GM12878 (cell line): ENCODE measurements around the gene ATXN1. TPM values are rescaled to one million over a fixed set of nuclear protein-coding genes. Genes with fewer than 3 reads are reported as not detected.

Experiments
- ATAC-seq: fragments of 200-7000 bp; cut with Tn5 transposase; 3 replicates; pipeline ENCODE4 v1.9.1; 2020; ENCODE audit warnings: mild to moderate bottlenecking, moderate library complexity
- BruUV-seq: library from RNA; stranded (reverse); fragments of 400-500 nt; replicated peaks from 2 replicates; lab custom pipeline; 2021; lab: Mats Ljungman, UMichigan
- CTCF ChIA-PET: fragments of 300-600 bp; sonication (Branson Sonifier 250); formaldehyde crosslinking; extraction: SDS; loops from one replicate; lab custom pipeline; 2021; ENCODE audit warnings: inconsistent platforms; lab: Yijun Ruan, JAX
- POLR2A ChIA-PET: fragments of 350-600 bp; formaldehyde crosslinking; extraction: SDS; loops from one replicate; lab custom pipeline; 2021; ENCODE audit warnings: inconsistent platforms; lab: Charles Lee
- RAD21 ChIA-PET: fragments of 300-600 bp; sonication (Branson Sonifier 250); formaldehyde crosslinking; loops from one replicate; lab custom pipeline; 2023; ENCODE audit warnings: antibody characterized with exemption; ENCODE audit not compliant: unreplicated experiment; lab: Charles Lee
- SMC1A ChIA-PET: fragments of 300-600 bp; sonication (Branson Sonifier 250); formaldehyde crosslinking; loops from one replicate; lab custom pipeline; 2023; ENCODE audit not compliant: unreplicated experiment, uncharacterized antibody; lab: Charles Lee
- DNase-seq: peaks from one replicate; pipeline ENCODE4 v3.0.0-alpha.2; 2011; ENCODE audit warnings: low read depth, low spot score
- FAIRE-seq: peaks from 3 replicates; lab custom pipeline; 2011; peaks lifted over from hg19 to GRCh38; lab: Jason Lieb, UNC
- H2AFZ ChIP-seq: 2 replicates; pipeline ENCODE4 v1.6.0; 2011; ENCODE audit warnings: low read depth, low read length, control low read depth; ENCODE audit not compliant: control insufficient read depth
- H3K27ac ChIP-seq: 2 replicates; pipeline ENCODE4 v1.5.1; 2011; ENCODE audit warnings: control low read depth; ENCODE audit not compliant: control insufficient read depth, insufficient read depth
- H3K27me3 ChIP-seq, 2 experiments: replicated peaks in 1 of 2; 2 replicates each; pipeline versions ENCODE4 v1.6.0 to v1.6.1; 2011; ENCODE audit warnings: low read length in 1 of 2; ENCODE audit not compliant: control insufficient read depth in 2 of 2, insufficient read depth in 2 of 2
- H3K36me3 ChIP-seq, 2 experiments: 2 replicates each; pipeline ENCODE4 v1.5.1; 2011; ENCODE audit warnings: low read length in 1 of 2; ENCODE audit not compliant: control insufficient read depth in 2 of 2, insufficient read depth in 2 of 2
- H3K4me1 ChIP-seq: 2 replicates; pipeline ENCODE4 v1.6.1; 2011; ENCODE audit warnings: mild to moderate bottlenecking, low read length, moderate library complexity, mixed read lengths; ENCODE audit not compliant: control insufficient read depth, insufficient read depth
- H3K4me2 ChIP-seq: 2 replicates; pipeline ENCODE4 v1.6.0; 2011; ENCODE audit warnings: control low read depth; ENCODE audit not compliant: control insufficient read depth, insufficient read depth
- H3K4me3 ChIP-seq: fragments of 200-600 bp; sonication (generic); 2 replicates; pipeline ENCODE4 v1.5.1; 2016
- H3K79me2 ChIP-seq: 2 replicates; pipeline ENCODE4 v1.6.0; 2011; ENCODE audit warnings: low read length; ENCODE audit not compliant: control insufficient read depth, insufficient read depth
- H3K9ac ChIP-seq: 2 replicates; pipeline ENCODE4 v1.8.0; 2011; ENCODE audit warnings: low read length, control low read depth, mixed read lengths; ENCODE audit not compliant: control insufficient read depth, insufficient read depth
- H3K9me3 ChIP-seq: replicated peaks from 3 replicates; pipeline ENCODE4 v1.5.1; 2011; ENCODE audit warnings: mild to moderate bottlenecking, low read length; ENCODE audit not compliant: control insufficient read depth, insufficient read depth
- H4K20me1 ChIP-seq: 2 replicates; pipeline ENCODE4 v1.6.0; 2011; ENCODE audit not compliant: control insufficient read depth, insufficient read depth
- BCL11A ChIP-seq: IDR thresholded peaks from 2 replicates; pipeline ENCODE4 v1.6.1; 2011; ENCODE audit warnings: low read depth, low read length
- BMI1 ChIP-seq: fragments of 450-650 bp; IDR thresholded peaks from 2 replicates; pipeline ENCODE4 v1.6.1; 2016; ENCODE audit warnings: mild to moderate bottlenecking, moderate library complexity, borderline replicate concordance
- CEBPB ChIP-seq, 2 experiments: fragments of 150-350 bp in 1 of 2; IDR thresholded peaks; 2 replicates each; pipeline ENCODE4 v1.6.1; 2012 to 2014; ENCODE audit warnings: low read depth in 2 of 2, low read length in 2 of 2, borderline replicate concordance in 1 of 2, inconsistent platforms in 1 of 2
- CHD2 ChIP-seq: IDR thresholded peaks from 2 replicates; pipeline ENCODE4 v1.6.1; 2011; ENCODE audit warnings: low read depth, low read length, improper control_type of control experiment, borderline replicate concordance
- ETV6 ChIP-seq, 2 experiments: fragments of 450-650 bp in 1 of 2; IDR thresholded peaks in 1 of 2; conservative IDR thresholded peaks in 1 of 2; 2 replicates each; pipeline ENCODE4 v1.6.1; 2014; ENCODE audit warnings: antibody characterized with exemption in 1 of 2, borderline replicate concordance in 1 of 2, low read depth in 1 of 2, mild to moderate bottlenecking in 1 of 2, moderate library complexity in 1 of 2
- GABPA ChIP-seq: IDR thresholded peaks from 2 replicates; pipeline ENCODE4 v1.6.1; 2014; ENCODE audit warnings: antibody characterized with exemption, low read depth, mild to moderate bottlenecking, inconsistent platforms
- IKZF2 ChIP-seq, 2 experiments: fragments of 450-650 bp; IDR thresholded peaks; 2 replicates each; pipeline ENCODE4 v1.6.1; 2017; ENCODE audit warnings: mild to moderate bottlenecking in 2 of 2, moderate library complexity in 2 of 2
- KAT2A ChIP-seq: conservative IDR thresholded peaks from 2 replicates; pipeline ENCODE4 v1.6.1; 2011; ENCODE audit warnings: low read depth, low read length; ENCODE audit not compliant: control insufficient read depth
- MYB ChIP-seq: fragments of 150-350 bp; IDR thresholded peaks from 2 replicates; pipeline ENCODE4 v1.6.1; 2014; ENCODE audit warnings: mild to moderate bottlenecking, low read depth, low read length, borderline replicate concordance
- MYC ChIP-seq: IDR thresholded peaks from 2 replicates; pipeline ENCODE4 v1.6.1; 2011; ENCODE audit warnings: mild to moderate bottlenecking, low read length, moderate library complexity, inconsistent platforms; ENCODE audit not compliant: insufficient read depth, insufficient replicate concordance, insufficient read length, severe bottlenecking
- NFYB ChIP-seq: IDR thresholded peaks from 2 replicates; pipeline ENCODE4 v1.6.1; 2011; ENCODE audit warnings: low read depth, mild to moderate bottlenecking, low read length, improper control_type of control experiment, moderate library complexity; ENCODE audit not compliant: insufficient read depth
- PAX8 ChIP-seq: fragments of 450-650 bp; IDR thresholded peaks from 2 replicates; pipeline ENCODE4 v1.6.1; 2017; ENCODE audit warnings: mild to moderate bottlenecking, moderate library complexity
- SMAD5 ChIP-seq: IDR thresholded peaks from 2 replicates; pipeline ENCODE4 v1.6.1; 2016; ENCODE audit warnings: antibody characterized with exemption, low read depth
- ZNF24 ChIP-seq: fragments of 450-650 bp; IDR thresholded peaks from 2 replicates; pipeline ENCODE4 v1.6.1; 2017; ENCODE audit warnings: antibody characterized with exemption, mild to moderate bottlenecking
- ZNF274 ChIP-seq: IDR thresholded peaks from one replicate; pipeline ENCODE4 v1.8.0; 2011; ENCODE audit not compliant: insufficient read length, insufficient read depth
- WGBS: methylation state at CpG from one replicate; pipeline ENCODE4 v1.1.6; 2016; ENCODE audit warnings: low lambda C conversion rate; ENCODE audit not compliant: insufficient replicate concordance, insufficient coverage; ENCODE audit errors: missing lambda C conversion rate; 5-methylcytosine and 5-hydroxymethylcytosine counted together
- in situ Hi-C: fragments of 300-500 bp; cut with MboI; formaldehyde crosslinking; loops from 9 replicates; pipeline ENCODE4 v1.14.3; 2018; ENCODE audit warnings: mixed read lengths
- intact Hi-C: fragments of 100-400 bp; cut with micrococcal nuclease; formaldehyde crosslinking; loops from one replicate; pipeline ENCODE4 v1.14.2; 2022; ENCODE audit not compliant: unreplicated experiment
- polyA plus RNA-seq, 11 experiments: library from polyadenylated mRNA; depleted of rRNA in 4 of 11; unstranded in 6 of 11; stranded (reverse) in 5 of 11; fragments of >200 nt; fragmentation: Nextera tagmentation in 4 of 11; fragmentation: Illumina TruSeq in 1 of 11; extraction: Ambion mirVana in 4 of 11; extraction: Trizol in 1 of 11; gene quantifications; 1 replicate in 1 of 11; 2 replicates in 10 of 11; pipeline versions ENCODE4 v1.2.1 to v1.2.3, GENCODE V29; 2011 to 2016; ENCODE audit warnings: inconsistent platforms in 2 of 11, missing spikeins in 2 of 11, low read depth in 1 of 11
- total RNA-seq, 4 experiments: library from RNA; depleted of rRNA in 3 of 4; stranded (reverse); fragments of >200 nt in 3 of 4; fragmentation: Illumina TruSeq in 1 of 4; extraction: Trizol in 1 of 4; gene quantifications; 2 replicates each; pipeline versions ENCODE4 v1.2.1 to v1.2.3, GENCODE V29; 2013 to 2021
- TF ChIP-seq, protein P1 (sequence below): IDR thresholded peaks from 2 replicates; pipeline ENCODE4 v1.6.1; 2011; ENCODE audit warnings: borderline replicate concordance, low read depth, mild to moderate bottlenecking, moderate library complexity, mixed read lengths, low read length; ENCODE audit not compliant: insufficient read depth; ENCODE audit errors: extremely low read length
- TF ChIP-seq, protein P2 (sequence below): fragments of 450-650 bp; IDR thresholded peaks from 2 replicates; pipeline ENCODE4 v1.6.1; 2014; ENCODE audit warnings: mild to moderate bottlenecking
- TF ChIP-seq, protein P3 (sequence below): fragments of 450-650 bp; IDR thresholded peaks from 2 replicates; pipeline ENCODE4 v1.6.1; 2017; ENCODE audit warnings: antibody characterized with exemption, mild to moderate bottlenecking, moderate library complexity

ATXN1 gene
- total and polyA plus RNA-seq, 10 of the 15 experiments (the other 5 are each of a cell fraction or from before 2014, with no cell fraction given) = 12.2 to 51.2 (median 20.5) TPM

DNA sequence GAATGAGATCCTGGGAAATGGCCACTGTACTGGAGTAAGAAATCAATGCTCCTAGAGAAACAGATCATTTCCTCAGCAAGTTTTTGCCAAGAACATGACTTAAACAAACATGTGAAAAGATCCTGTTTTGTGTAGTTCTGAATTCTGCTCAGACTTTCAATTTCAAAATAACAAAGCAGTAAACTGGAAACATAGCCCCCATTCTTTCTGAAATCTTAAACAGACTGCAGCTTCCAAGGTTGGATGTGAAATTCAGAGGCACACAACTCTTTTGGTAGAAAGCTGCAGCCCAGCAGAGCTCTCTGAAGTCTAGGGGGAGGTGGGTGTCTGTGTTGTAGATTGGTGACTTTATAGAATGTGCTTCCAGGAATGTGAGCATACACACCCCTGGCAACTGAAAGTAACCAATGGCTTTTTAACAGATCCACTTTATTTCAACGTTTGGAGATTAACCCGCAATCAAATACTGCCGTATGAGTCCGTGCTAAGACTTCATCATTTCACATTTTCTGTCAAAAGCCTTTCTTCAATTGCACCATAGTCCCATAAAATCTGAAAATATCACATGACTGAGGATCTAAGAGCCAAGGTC is 86.4 kb downstream of the ATXN1 start:
- no TSS peak for BruUV-seq
- ChIA-PET CTCF (interaction anchor here (0.9 to 1.8 kb wide), 3 partner anchors 15 to 88 kb away, joined by 3 to 7 read pairs (median 3); no protein-coding TSS in a partner anchor), SMC1A (no interaction called here), POLR2A (no interaction called here), RAD21 (no interaction called here)
- no peaks in the 10 kb centered on the region for H3K79me2 ChIP-seq
- intact Hi-C loops = no loop called here
- DNase-seq = no peak
- H3K9me3 ChIP-seq = no peaks in the 10 kb centered on the region
- ATAC-seq = no peak
- in situ Hi-C loops = no loop called here
- H2AFZ ChIP-seq = no peak overlapping the region
- FAIRE-seq = no peak
- H3K27me3 ChIP-seq = no peaks in the 10 kb centered on the region
- no peak overlapping the region for H3K9ac ChIP-seq
- no peak overlapping the region for H3K27ac ChIP-seq
- H3K4me3 ChIP-seq = no peak overlapping the region
- no peaks in the 10 kb centered on the region for H4K20me1 ChIP-seq
- no peak for TF ChIP-seq ZNF274
- TF ChIP-seq NFYB = no peak
- TF ChIP-seq SMAD5 = no peak
- no peak for TF ChIP-seq MYC
- no peak for TF ChIP-seq MYB
- TF ChIP-seq BCL11A = no peak
- no peak for TF ChIP-seq PAX8
- TF ChIP-seq, protein P1, sequence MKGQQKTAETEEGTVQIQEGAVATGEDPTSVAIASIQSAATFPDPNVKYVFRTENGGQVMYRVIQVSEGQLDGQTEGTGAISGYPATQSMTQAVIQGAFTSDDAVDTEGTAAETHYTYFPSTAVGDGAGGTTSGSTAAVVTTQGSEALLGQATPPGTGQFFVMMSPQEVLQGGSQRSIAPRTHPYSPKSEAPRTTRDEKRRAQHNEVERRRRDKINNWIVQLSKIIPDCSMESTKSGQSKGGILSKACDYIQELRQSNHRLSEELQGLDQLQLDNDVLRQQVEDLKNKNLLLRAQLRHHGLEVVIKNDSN = no peak
- TF ChIP-seq, protein P2, sequence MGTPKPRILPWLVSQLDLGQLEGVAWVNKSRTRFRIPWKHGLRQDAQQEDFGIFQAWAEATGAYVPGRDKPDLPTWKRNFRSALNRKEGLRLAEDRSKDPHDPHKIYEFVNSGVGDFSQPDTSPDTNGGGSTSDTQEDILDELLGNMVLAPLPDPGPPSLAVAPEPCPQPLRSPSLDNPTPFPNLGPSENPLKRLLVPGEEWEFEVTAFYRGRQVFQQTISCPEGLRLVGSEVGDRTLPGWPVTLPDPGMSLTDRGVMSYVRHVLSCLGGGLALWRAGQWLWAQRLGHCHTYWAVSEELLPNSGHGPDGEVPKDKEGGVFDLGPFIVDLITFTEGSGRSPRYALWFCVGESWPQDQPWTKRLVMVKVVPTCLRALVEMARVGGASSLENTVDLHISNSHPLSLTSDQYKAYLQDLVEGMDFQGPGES = no peak
- no peak for TF ChIP-seq GABPA
- TF ChIP-seq, protein P3, sequence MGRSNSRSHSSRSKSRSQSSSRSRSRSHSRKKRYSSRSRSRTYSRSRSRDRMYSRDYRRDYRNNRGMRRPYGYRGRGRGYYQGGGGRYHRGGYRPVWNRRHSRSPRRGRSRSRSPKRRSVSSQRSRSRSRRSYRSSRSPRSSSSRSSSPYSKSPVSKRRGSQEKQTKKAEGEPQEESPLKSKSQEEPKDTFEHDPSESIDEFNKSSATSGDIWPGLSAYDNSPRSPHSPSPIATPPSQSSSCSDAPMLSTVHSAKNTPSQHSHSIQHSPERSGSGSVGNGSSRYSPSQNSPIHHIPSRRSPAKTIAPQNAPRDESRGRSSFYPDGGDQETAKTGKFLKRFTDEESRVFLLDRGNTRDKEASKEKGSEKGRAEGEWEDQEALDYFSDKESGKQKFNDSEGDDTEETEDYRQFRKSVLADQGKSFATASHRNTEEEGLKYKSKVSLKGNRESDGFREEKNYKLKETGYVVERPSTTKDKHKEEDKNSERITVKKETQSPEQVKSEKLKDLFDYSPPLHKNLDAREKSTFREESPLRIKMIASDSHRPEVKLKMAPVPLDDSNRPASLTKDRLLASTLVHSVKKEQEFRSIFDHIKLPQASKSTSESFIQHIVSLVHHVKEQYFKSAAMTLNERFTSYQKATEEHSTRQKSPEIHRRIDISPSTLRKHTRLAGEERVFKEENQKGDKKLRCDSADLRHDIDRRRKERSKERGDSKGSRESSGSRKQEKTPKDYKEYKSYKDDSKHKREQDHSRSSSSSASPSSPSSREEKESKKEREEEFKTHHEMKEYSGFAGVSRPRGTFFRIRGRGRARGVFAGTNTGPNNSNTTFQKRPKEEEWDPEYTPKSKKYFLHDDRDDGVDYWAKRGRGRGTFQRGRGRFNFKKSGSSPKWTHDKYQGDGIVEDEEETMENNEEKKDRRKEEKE = no peak
- no peak for TF ChIP-seq CHD2
- no peak for TF ChIP-seq BMI1
- no peak for TF ChIP-seq KAT2A
- TF ChIP-seq ZNF24 = no peak
- TF ChIP-seq CEBPB (IDR thresholded peaks at IDR 0.05; ENCODE audit: borderline replicate concordance in 1 of 2, low read depth in 2 of 2, low read length in 2 of 2) = no peak
- no peak for TF ChIP-seq ETV6 (conservative IDR thresholded peaks at IDR 0.05 in 1 of 2, IDR thresholded peaks at IDR 0.05 in 1 of 2; ENCODE audit: borderline replicate concordance in 1 of 2, low read depth in 1 of 2)
- no peak for TF ChIP-seq IKZF2 (IDR thresholded peaks at IDR 0.05)
- no peaks in the 10 kb centered on the region; a peak in 1 of 4 replicates for H3K36me3 ChIP-seq
- H3K4me1 ChIP-seq = peaks cover 20% of the 10 kb centered on the region
- no peak overlapping the region for H3K4me2 ChIP-seq
- 93% methylated on average over 4 of the region's 4 CpGs for WGBS
